GM19397 (cell line): ENCODE results near the gene PSMB5.
"Not testable (repeated sequence)": the region's sequence is repeated elsewhere in the genome, so short reads cannot be mapped to it uniquely, and the experiment has no call there.

ENCODE experiments used
- ATAC-seq: cut with Tn5 transposase; IDR thresholded peaks from one replicate; pipeline ENCODE4 v1.9.1; 2021; ENCODE audit warnings: mild to moderate bottlenecking, moderate library complexity; ENCODE audit not compliant: unreplicated experiment

The PSMB5 gene

GRCh38 chr14:23020143-23021128, 14.3 kb downstream of the PSMB5 start:
- no peak for ATAC-seq

- no peak for ATAC-seq
Observed at GRCh38 chr14:23018107-23018506, 16.6 kb downstream of the PSMB5 start.

- no peak for ATAC-seq
Observed at GRCh38 chr14:23017091-23017490, 17.6 kb downstream of the PSMB5 start.

- ATAC-seq: no peak
Observed at GRCh38 chr14:23015618-23016017, 19.1 kb downstream of the PSMB5 start.

GRCh38 chr14:23013749-23014054, 21.0 kb downstream of the PSMB5 start:
- ATAC-seq: not testable (repeated sequence)

GRCh38 chr14:23013054-23013748, 21.5 kb downstream of the PSMB5 start:
- no peak for ATAC-seq

- no peak for ATAC-seq
Observed at GRCh38 chr14:23009939-23010726, 24.6 kb downstream of the PSMB5 start, which contains the start of gene C14orf93. TSS of gene C14orf93 (minus strand) at chr14:23010143. CDS start at chr14:22999023, 11,120 bp downstream.

- no peak for ATAC-seq
Observed at GRCh38 chr14:23009483-23009938, 25.2 kb downstream of the PSMB5 start.

GRCh38 chr14:23008831-23009230, 25.9 kb downstream of the PSMB5 start:
- ATAC-seq: no peak

GRCh38 chr14:23006544-23007419, 27.9 kb downstream of the PSMB5 start:
- peak; percentile 93 for ATAC-seq

- ATAC-seq: no peak
Observed at GRCh38 chr14:23006188-23006534, 28.5 kb downstream of the PSMB5 start.

GRCh38 chr14:23005451-23006187, 29.1 kb downstream of the PSMB5 start:
- ATAC-seq: no peak

- not testable (repeated sequence) for ATAC-seq
Observed at GRCh38 chr14:23004274-23004673, 30.4 kb downstream of the PSMB5 start.

GRCh38 chr14:23002592-23002991, 32.1 kb downstream of the PSMB5 start:
- ATAC-seq: no peak

- ATAC-seq: no peak
Observed at GRCh38 chr14:23000860-23001259, 33.8 kb downstream of the PSMB5 start.

GRCh38 chr14:22998329-22999012, 36.2 kb downstream of the PSMB5 start:
- ATAC-seq: no peak

- ATAC-seq: no peak
Observed at GRCh38 chr14:22997676-22998323, 36.9 kb downstream of the PSMB5 start.
